Fibroblast of lung (primary cell): ENCODE results near the gene JARID2. TPM values are rescaled to one million over a fixed set of nuclear protein-coding genes. Genes with fewer than 3 reads are reported as not detected.

Experiments
- DNase-seq, 2 donors: peaks; one replicate each; pipeline versions ENCODE4 v3.0.0 to v3.0.0-alpha.2; 2010; ENCODE audit warnings: low read depth in 2 of 2
- H2AFZ ChIP-seq: 2 replicates; pipeline ENCODE4 v1.5.1; 2012; ENCODE audit warnings: low read length, control low read depth, inconsistent platforms
- H3K27ac ChIP-seq: 2 replicates; pipeline ENCODE4 v1.5.1; 2011; ENCODE audit warnings: low read length, control low read depth; ENCODE audit not compliant: insufficient read depth
- H3K27me3 ChIP-seq: 2 replicates; pipeline ENCODE4 v1.5.1; 2011; ENCODE audit warnings: mild to moderate bottlenecking, low read length; ENCODE audit not compliant: control insufficient read depth, insufficient read depth
- H3K36me3 ChIP-seq: 2 replicates; pipeline ENCODE4 v1.5.1; 2011; ENCODE audit warnings: low read length; ENCODE audit not compliant: control insufficient read depth, insufficient read depth
- H3K4me1 ChIP-seq: 2 replicates; pipeline ENCODE4 v1.5.1; 2011; ENCODE audit warnings: low read length; ENCODE audit not compliant: control insufficient read depth, insufficient read depth; ENCODE audit errors: extremely low read depth
- H3K4me2 ChIP-seq: 2 replicates; pipeline ENCODE4 v1.5.1; 2011; ENCODE audit warnings: low read length, control low read depth; ENCODE audit not compliant: insufficient read depth; ENCODE audit errors: extremely low read depth
- H3K4me3 ChIP-seq, 4 experiments: fragments of 200-600 bp in 1 of 4; sonication (generic) in 1 of 4; replicated peaks in 1 of 4; 2 replicates each; pipeline ENCODE4 v1.5.1; 2011 to 2016; ENCODE audit warnings: low read length in 4 of 4, low read depth in 3 of 4, mild to moderate bottlenecking in 3 of 4, control low read depth in 2 of 4, inconsistent platforms in 1 of 4, mixed read lengths in 1 of 4; ENCODE audit not compliant: insufficient read depth in 1 of 4; ENCODE audit errors: control extremely low read depth in 1 of 4
- H3K79me2 ChIP-seq: 2 replicates; pipeline ENCODE4 v1.5.1; 2012; ENCODE audit warnings: mild to moderate bottlenecking, low read length, inconsistent platforms; ENCODE audit not compliant: control insufficient read depth, insufficient read depth
- H3K9ac ChIP-seq: 2 replicates; pipeline ENCODE4 v1.5.1; 2011; ENCODE audit warnings: mild to moderate bottlenecking, low read length, control low read depth; ENCODE audit not compliant: insufficient read depth
- H3K9me3 ChIP-seq: 2 replicates; pipeline ENCODE4 v1.5.1; 2012; ENCODE audit warnings: low read depth, low read length; ENCODE audit not compliant: control insufficient read depth, insufficient read depth
- H4K20me1 ChIP-seq: 2 replicates; pipeline ENCODE4 v1.5.1; 2011; ENCODE audit warnings: low read length; ENCODE audit not compliant: control insufficient read depth, insufficient read depth; ENCODE audit errors: extremely low read depth
- EZH2 ChIP-seq: IDR thresholded peaks from 2 replicates; pipeline ENCODE4 v1.5.1; 2012; ENCODE audit warnings: low read length, control low read depth, mild to moderate bottlenecking; ENCODE audit errors: missing control alignments
- polyA plus RNA-seq, 2 donors: library from polyadenylated mRNA; depleted of rRNA in 1 of 2; stranded (reverse) in 1 of 2; unstranded in 1 of 2; fragments of >200 nt; gene quantifications; 2 replicates each; pipeline ENCODE4 v1.2.1, GENCODE V29; 2011 to 2012; ENCODE audit warnings: missing spikeins in 1 of 2
- total RNA-seq: library from RNA; depleted of rRNA; stranded (reverse); fragments of >200 nt; gene quantifications from 2 replicates; pipeline ENCODE4 v1.2.1, GENCODE V29; 2014
- TF ChIP-seq, protein P1 (sequence below), 2 donors: IDR thresholded peaks in 1 of 2; conservative IDR thresholded peaks in 1 of 2; 1 replicate in 1 of 2; 2 replicates in 1 of 2; pipeline ENCODE4 v1.5.1; 2011 to 2012; ENCODE audit warnings: low read length in 2 of 2, control low read depth in 1 of 2, inconsistent platforms in 1 of 2, low read depth in 1 of 2, mild to moderate bottlenecking in 1 of 2

Gene JARID2
- total and polyA plus RNA-seq, 2 donors (not counting 1 experiment from before 2014, with no cell fraction given), result 5.0 to 8.2 TPM

DNA sequence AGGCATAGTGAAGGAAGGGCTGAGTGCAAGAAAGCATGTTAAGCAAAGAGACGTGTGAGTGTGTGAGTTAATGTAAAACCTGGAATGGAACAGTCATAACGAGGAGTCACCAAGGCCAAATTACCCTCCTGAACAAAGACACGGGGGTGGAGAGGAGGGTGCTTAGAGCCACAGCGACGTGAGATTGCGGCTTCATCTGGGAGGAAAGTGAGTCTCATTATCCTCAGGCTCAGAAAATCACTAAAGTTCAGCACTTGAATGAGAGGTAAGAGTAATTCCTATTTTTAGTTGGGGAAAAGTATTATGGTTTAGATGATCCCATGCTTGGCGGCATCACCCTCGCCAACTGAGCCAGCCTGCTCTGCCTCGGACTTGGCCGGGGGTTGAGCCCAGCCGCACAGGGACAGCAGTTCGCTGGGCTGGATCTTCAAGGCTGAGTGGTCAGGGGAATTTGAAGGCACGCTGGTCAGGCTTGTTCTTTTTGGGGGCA, 280.4 kb downstream of the JARID2 start:
- Histone ChIP-seq H2AFZ (no peak overlapping the region), H3K4me1 (no peaks in the 10 kb centered on the region), H3K27ac (no peak overlapping the region), H3K9ac (no peak overlapping the region), H3K36me3 (peaks cover 2% of the 10 kb centered on the region), H3K4me3 (no peak overlapping the region), H4K20me1 (no peaks in the 10 kb centered on the region), H3K27me3 (no peaks in the 10 kb centered on the region), H3K79me2 (no peaks in the 10 kb centered on the region), H3K9me3 (no peaks in the 10 kb centered on the region), H3K4me2 (no peak overlapping the region)
- no peak for DNase-seq
- TF ChIP-seq, protein P1, sequence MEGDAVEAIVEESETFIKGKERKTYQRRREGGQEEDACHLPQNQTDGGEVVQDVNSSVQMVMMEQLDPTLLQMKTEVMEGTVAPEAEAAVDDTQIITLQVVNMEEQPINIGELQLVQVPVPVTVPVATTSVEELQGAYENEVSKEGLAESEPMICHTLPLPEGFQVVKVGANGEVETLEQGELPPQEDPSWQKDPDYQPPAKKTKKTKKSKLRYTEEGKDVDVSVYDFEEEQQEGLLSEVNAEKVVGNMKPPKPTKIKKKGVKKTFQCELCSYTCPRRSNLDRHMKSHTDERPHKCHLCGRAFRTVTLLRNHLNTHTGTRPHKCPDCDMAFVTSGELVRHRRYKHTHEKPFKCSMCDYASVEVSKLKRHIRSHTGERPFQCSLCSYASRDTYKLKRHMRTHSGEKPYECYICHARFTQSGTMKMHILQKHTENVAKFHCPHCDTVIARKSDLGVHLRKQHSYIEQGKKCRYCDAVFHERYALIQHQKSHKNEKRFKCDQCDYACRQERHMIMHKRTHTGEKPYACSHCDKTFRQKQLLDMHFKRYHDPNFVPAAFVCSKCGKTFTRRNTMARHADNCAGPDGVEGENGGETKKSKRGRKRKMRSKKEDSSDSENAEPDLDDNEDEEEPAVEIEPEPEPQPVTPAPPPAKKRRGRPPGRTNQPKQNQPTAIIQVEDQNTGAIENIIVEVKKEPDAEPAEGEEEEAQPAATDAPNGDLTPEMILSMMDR (conservative IDR thresholded peaks at IDR 0.05 in 1 of 2, IDR thresholded peaks at IDR 0.05 in 1 of 2; ENCODE audit: low read depth in 1 of 2, low read length in 2 of 2), result no peak
- no peak for TF ChIP-seq EZH2

DNA sequence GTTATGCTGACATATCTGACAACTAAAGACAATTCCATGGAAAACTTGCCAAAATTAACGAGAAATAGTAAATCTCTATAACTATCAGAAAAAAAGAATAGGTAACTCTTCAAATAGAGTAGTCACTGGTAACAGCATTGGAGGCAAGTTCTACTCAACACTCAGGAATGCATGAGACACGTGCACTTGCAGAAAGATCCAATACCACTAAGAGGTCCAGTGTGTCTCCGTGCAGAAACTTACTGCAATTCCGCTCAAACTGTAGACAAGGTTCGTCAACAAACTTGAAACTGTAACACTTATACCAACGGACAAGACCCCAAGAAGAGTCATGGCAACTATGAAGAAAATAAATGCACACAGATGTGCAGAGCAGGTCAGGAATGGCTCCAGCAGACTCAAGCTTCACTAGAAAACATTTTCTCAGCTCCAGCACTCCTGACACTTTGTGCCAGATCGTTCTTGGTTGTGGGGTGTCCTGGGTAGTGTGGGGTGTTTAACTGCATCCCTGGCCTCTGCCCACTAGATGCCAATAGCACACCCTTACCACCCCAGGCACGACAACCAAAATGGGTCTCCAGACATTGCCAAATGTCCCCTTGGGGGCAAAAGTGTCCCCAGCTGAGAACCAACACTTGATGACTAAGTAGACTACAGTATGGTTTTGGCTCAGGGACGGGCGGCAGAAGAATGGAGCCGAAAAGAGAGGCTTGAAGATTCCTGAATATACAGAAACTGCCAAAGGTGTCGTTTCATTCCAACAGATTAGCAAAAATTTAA, 282.2 kb downstream of the JARID2 start:
- no peaks in the 10 kb centered on the region for H3K27me3 ChIP-seq
- no peak overlapping the region for H3K4me3 ChIP-seq
- H3K9me3 ChIP-seq, result no peaks in the 10 kb centered on the region
- no peaks in the 10 kb centered on the region for H3K79me2 ChIP-seq
- no peak overlapping the region for H2AFZ ChIP-seq
- DNase-seq, result peak in 1 of 2 donors; percentile 33
- no peaks in the 10 kb centered on the region for H3K4me1 ChIP-seq
- H3K4me2 ChIP-seq, result no peak overlapping the region
- no peak overlapping the region for H3K27ac ChIP-seq
- no peaks in the 10 kb centered on the region for H3K36me3 ChIP-seq
- TF ChIP-seq, protein P1 (conservative IDR thresholded peaks at IDR 0.05 in 1 of 2, IDR thresholded peaks at IDR 0.05 in 1 of 2; ENCODE audit: low read depth in 1 of 2, low read length in 2 of 2), result no peak
- no peak overlapping the region for H3K9ac ChIP-seq
- H4K20me1 ChIP-seq, result no peaks in the 10 kb centered on the region

DNA sequence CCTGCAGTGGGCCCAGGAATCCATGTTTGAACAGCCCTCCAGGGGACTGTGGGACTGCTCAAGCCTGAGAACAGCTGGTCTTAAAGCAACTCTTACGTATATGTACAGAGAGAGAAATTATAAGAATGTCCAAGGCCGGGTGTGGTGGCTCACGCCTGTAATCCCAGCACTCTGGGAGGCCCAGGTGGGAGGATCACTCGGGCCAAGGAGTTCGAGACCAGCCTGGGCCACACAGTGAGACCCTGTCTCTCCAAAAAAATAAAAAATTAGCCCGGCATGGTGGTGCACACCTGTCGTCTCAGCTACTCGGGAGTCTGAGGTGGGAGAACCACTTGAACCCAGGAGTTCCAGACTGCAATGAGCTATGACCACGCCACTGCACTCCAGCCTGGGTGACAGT, 283.0 kb downstream of the JARID2 start:
- H4K20me1 ChIP-seq, result no peaks in the 10 kb centered on the region
- H3K4me2 ChIP-seq, result no peak overlapping the region
- no peaks in the 10 kb centered on the region for H3K79me2 ChIP-seq
- H3K36me3 ChIP-seq, result no peaks in the 10 kb centered on the region
- H3K9ac ChIP-seq, result no peak overlapping the region
- no peak for DNase-seq
- no peak overlapping the region for H3K4me3 ChIP-seq
- H3K27me3 ChIP-seq, result no peaks in the 10 kb centered on the region
- TF ChIP-seq, protein P1 (conservative IDR thresholded peaks at IDR 0.05 in 1 of 2, IDR thresholded peaks at IDR 0.05 in 1 of 2; ENCODE audit: low read depth in 1 of 2, low read length in 2 of 2), result no peak
- TF ChIP-seq EZH2, result no peak
- H2AFZ ChIP-seq, result no peak overlapping the region
- H3K27ac ChIP-seq, result no peak overlapping the region
- H3K4me1 ChIP-seq, result no peaks in the 10 kb centered on the region
- no peaks in the 10 kb centered on the region for H3K9me3 ChIP-seq
